ENCODE data around the gene PGAP6.
"Not testable (repeated sequence)": the region's sequence is repeated elsewhere in the genome, so short reads cannot be mapped to it uniquely, and the experiment has no call there.

The PGAP6 gene

GRCh38 chr16:379183-379960 is 2.4 kb downstream of the PGAP6 start:
- no peak for DNase-seq

GRCh38 chr16:378821-379182 is 3.0 kb downstream of the PGAP6 start:
- no peak for DNase-seq

GRCh38 chr16:378113-378820 is 3.5 kb downstream of the PGAP6 start:
- not testable (repeated sequence) for DNase-seq

- no peak for DNase-seq
Measured at GRCh38 chr16:377419-377951, 4.3 kb downstream of the PGAP6 start.

- no peak for DNase-seq
Measured at GRCh38 chr16:376817-377418, 4.9 kb downstream of the PGAP6 start.

GRCh38 chr16:375927-376816 is 5.6 kb downstream of the PGAP6 start:
- DNase-seq, result no peak

- DNase-seq, result no peak
Measured at GRCh38 chr16:375212-375611, 6.6 kb downstream of the PGAP6 start.

GRCh38 chr16:374616-374926 is 7.2 kb downstream of the PGAP6 start:
- DNase-seq, result no peak

GRCh38 chr16:373848-374615 is 7.7 kb downstream of the PGAP6 start:
- no peak for DNase-seq

GRCh38 chr16:373020-373598 is 8.7 kb downstream of the PGAP6 start:
- no peak for DNase-seq

- DNase-seq, result no peak
Measured at GRCh38 chr16:372302-372983, 9.3 kb downstream of the PGAP6 start.

GRCh38 chr16:371515-372301 is 10.1 kb downstream of the PGAP6 start:
- DNase-seq, result no peak

GRCh38 chr16:370979-371514 is 10.7 kb downstream of the PGAP6 start:
- DNase-seq, result no peak

- peak; percentile 94 for DNase-seq
Measured at GRCh38 chr16:370443-370842, 11.3 kb downstream of the PGAP6 start, which contains the start of gene MRPL28. Gene MRPL28, minus strand, starts transcription at chr16:370538. Its CDS starts 320 bp downstream, at chr16:370218.

GRCh38 chr16:369866-370436 is 11.8 kb downstream of the PGAP6 start:
- no peak for DNase-seq

GRCh38 chr16:369275-369865 is 12.4 kb downstream of the PGAP6 start:
- DNase-seq, result no peak

- no peak for DNase-seq
Measured at GRCh38 chr16:368388-369158, 13.2 kb downstream of the PGAP6 start.

GRCh38 chr16:367333-367903 is 14.4 kb downstream of the PGAP6 start:
- no peak for DNase-seq

All from CD4-positive, alpha-beta T cell treated with Interleukin-21 for 1 hour (primary cell).